Activated B cell treated with CpG ODN at 0.5 μM for 24 hours (primary cell): ENCODE measurements around the gene CES2. TPM values are rescaled to one million over a fixed set of nuclear protein-coding genes. Genes with fewer than 3 reads are reported as not detected.
A peak's percentile ranks its signal among the peaks of the same experiment; 100 is the strongest.

ENCODE experiments used
- ATAC-seq: fragments of 200-7000 bp; cut with Tn5 transposase; one replicate; pipeline ENCODE4 v1.10.0; 2021; ENCODE audit warnings: low read depth, mild to moderate bottlenecking, moderate library complexity
- CTCF ChIA-PET: fragments of 350-600 bp; sonication (Branson Sonifier 250); formaldehyde crosslinking; loops from one replicate; lab custom pipeline; 2021; ENCODE audit warnings: antibody characterized with exemption; lab: Charles Lee
- POLR2A ChIA-PET: fragments of 350-600 bp; sonication (Branson Sonifier 250); formaldehyde crosslinking; loops from one replicate; lab custom pipeline; 2021; ENCODE audit warnings: antibody characterized with exemption; lab: Charles Lee
- DNase-seq: peaks from one replicate; pipeline ENCODE4 v3.0.0; 2022
- H3K27ac Mint-ChIP-seq: one replicate; pipeline ENCODE4 v1.8.0; 2020; ENCODE audit warnings: mixed read lengths
- H3K27me3 Mint-ChIP-seq: one replicate; pipeline ENCODE4 v1.8.0; 2021; ENCODE audit warnings: mixed read lengths
- H3K36me3 Mint-ChIP-seq: one replicate; pipeline ENCODE4 v1.8.0; 2021; ENCODE audit warnings: low read depth, mixed read lengths
- H3K4me1 Mint-ChIP-seq: one replicate; pipeline ENCODE4 v1.8.0; 2021; ENCODE audit warnings: mixed read lengths
- H3K4me3 Mint-ChIP-seq: one replicate; pipeline ENCODE4 v1.8.0; 2020; ENCODE audit warnings: mild to moderate bottlenecking, mixed read lengths
- H3K9me3 Mint-ChIP-seq: one replicate; pipeline ENCODE4 v1.8.0; 2020; ENCODE audit warnings: mixed read lengths
- intact Hi-C: fragments of 100-400 bp; cut with micrococcal nuclease; formaldehyde crosslinking; loops from one replicate; pipeline ENCODE4 v1.15.1; 2024
- total RNA-seq: library from RNA; stranded (reverse); gene quantifications from 2 replicates; pipeline ENCODE4 v1.2.3, GENCODE V29; 2022
- TF ChIP-seq, protein P1 (sequence below): fragments of 200-600 bp; IDR thresholded peaks from one replicate; pipeline ENCODE4 v1.8.0; 2022; ENCODE audit warnings: antibody characterized with exemption, mild to moderate bottlenecking

Gene CES2
- total RNA-seq, 1 donor from 2014 or later = 34.7 TPM

- DNase-seq (no peak), ATAC-seq (no peak)
- Mint-ChIP-seq H3K27ac (no peak overlapping the region), H3K36me3 (no peaks in the 10 kb centered on the region), H3K4me1 (peaks cover 9% of the 10 kb centered on the region), H3K27me3 (peaks cover 36% of the 10 kb centered on the region), H3K4me3 (no peak overlapping the region), H3K9me3 (no peaks in the 10 kb centered on the region)
- intact Hi-C loops = no loop called here
- CTCF ChIA-PET = no interaction called here
- TF ChIP-seq, protein P1, sequence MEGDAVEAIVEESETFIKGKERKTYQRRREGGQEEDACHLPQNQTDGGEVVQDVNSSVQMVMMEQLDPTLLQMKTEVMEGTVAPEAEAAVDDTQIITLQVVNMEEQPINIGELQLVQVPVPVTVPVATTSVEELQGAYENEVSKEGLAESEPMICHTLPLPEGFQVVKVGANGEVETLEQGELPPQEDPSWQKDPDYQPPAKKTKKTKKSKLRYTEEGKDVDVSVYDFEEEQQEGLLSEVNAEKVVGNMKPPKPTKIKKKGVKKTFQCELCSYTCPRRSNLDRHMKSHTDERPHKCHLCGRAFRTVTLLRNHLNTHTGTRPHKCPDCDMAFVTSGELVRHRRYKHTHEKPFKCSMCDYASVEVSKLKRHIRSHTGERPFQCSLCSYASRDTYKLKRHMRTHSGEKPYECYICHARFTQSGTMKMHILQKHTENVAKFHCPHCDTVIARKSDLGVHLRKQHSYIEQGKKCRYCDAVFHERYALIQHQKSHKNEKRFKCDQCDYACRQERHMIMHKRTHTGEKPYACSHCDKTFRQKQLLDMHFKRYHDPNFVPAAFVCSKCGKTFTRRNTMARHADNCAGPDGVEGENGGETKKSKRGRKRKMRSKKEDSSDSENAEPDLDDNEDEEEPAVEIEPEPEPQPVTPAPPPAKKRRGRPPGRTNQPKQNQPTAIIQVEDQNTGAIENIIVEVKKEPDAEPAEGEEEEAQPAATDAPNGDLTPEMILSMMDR = no peak
- POLR2A ChIA-PET = no interaction called here
Measured at GRCh38 chr16:66921729-66922450, 13.4 kb upstream of the CES2 start.

- no peak for DNase-seq
- intact Hi-C loops = no loop called here
- Mint-ChIP-seq H3K9me3 (no peaks in the 10 kb centered on the region), H3K27me3 (peaks cover 36% of the 10 kb centered on the region), H3K27ac (no peak overlapping the region), H3K4me1 (peaks cover 9% of the 10 kb centered on the region), H3K36me3 (no peaks in the 10 kb centered on the region), H3K4me3 (no peak overlapping the region)
- TF ChIP-seq, protein P1 = no peak
- CTCF ChIA-PET = no interaction called here
- no peak for ATAC-seq
- POLR2A ChIA-PET = no interaction called here
Measured at GRCh38 chr16:66923247-66923731, 12.0 kb upstream of the CES2 start.

DNA sequence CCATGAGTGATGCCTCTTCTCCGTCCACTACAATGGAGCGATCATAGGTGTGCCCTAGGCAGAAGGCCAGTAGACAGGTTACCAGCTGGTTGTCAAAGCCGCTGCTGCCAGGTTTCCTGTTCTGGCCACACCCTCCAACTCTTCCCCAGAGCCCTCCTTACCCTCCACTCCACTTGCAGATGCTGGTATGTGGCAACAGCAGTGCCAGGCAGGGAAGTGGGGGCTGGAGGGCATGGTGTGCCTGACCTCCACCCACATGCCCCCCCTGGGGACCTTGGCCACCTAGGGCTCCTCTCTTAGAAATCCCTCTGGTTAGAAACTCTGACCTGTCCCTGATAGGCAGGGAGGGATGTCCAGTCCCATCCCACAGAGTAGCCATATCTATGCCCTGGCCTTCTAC is 11.4 kb upstream of the CES2 start:
- TF ChIP-seq, protein P1 = no peak
- DNase-seq (no peak), ATAC-seq (no peak)
- H3K36me3 Mint-ChIP-seq = no peaks in the 10 kb centered on the region
- H3K4me3 Mint-ChIP-seq = no peak overlapping the region
- H3K27ac Mint-ChIP-seq = no peak overlapping the region
- ChIA-PET CTCF (no interaction called here), POLR2A (no interaction called here)
- intact Hi-C loops = no loop called here
- peaks cover 36% of the 10 kb centered on the region for H3K27me3 Mint-ChIP-seq
- peaks cover 9% of the 10 kb centered on the region for H3K4me1 Mint-ChIP-seq
- H3K9me3 Mint-ChIP-seq = no peaks in the 10 kb centered on the region

- ATAC-seq (peak; percentile 80), DNase-seq (no peak)
- CTCF ChIA-PET = no interaction called here
- POLR2A ChIA-PET = interaction anchor here (0.6 kb wide), 1 partner anchor 621 kb away, joined by 5 read pairs; no protein-coding TSS in a partner anchor
- TF ChIP-seq, protein P1 = no peak
- H3K4me3 Mint-ChIP-seq = peak overlapping the region; percentile 76
- H3K9me3 Mint-ChIP-seq = no peaks in the 10 kb centered on the region
- no peak overlapping the region for H3K27ac Mint-ChIP-seq
- peaks cover 33% of the 10 kb centered on the region for H3K27me3 Mint-ChIP-seq
- peaks cover 9% of the 10 kb centered on the region for H3K4me1 Mint-ChIP-seq
- intact Hi-C loops = loop anchor here (5.0 kb wide), 1 partner anchor 92 kb away; the partner anchor contains the start of gene NAE1
- H3K36me3 Mint-ChIP-seq = peaks cover under 1% of the 10 kb centered on the region
Measured at GRCh38 chr16:66924527-66925321, 10.6 kb upstream of the CES2 start.
